Skeletal muscle satellite cell (primary cell): ENCODE measurements around the gene PDIK1L. TPM values are rescaled to one million over a fixed set of nuclear protein-coding genes. Genes with fewer than 3 reads are reported as not detected.

Experiments
- H3K27me3 ChIP-seq: 2 replicates; pipeline ENCODE4 v1.7.0; 2013; ENCODE audit warnings: low read length; ENCODE audit not compliant: control insufficient read depth, insufficient read depth
- H3K36me3 ChIP-seq: 2 replicates; pipeline ENCODE4 v1.7.0; 2013; ENCODE audit warnings: mild to moderate bottlenecking, control low read depth, low read length; ENCODE audit not compliant: insufficient read depth
- H3K4me1 ChIP-seq: 2 replicates; pipeline ENCODE4 v1.7.0; 2013; ENCODE audit warnings: low read length; ENCODE audit not compliant: control insufficient read depth, insufficient read depth
- H3K4me2 ChIP-seq: 2 replicates; pipeline ENCODE4 v1.7.0; 2013; ENCODE audit warnings: mild to moderate bottlenecking, low read length
- H3K4me3 ChIP-seq: 2 replicates; pipeline ENCODE4 v1.7.0; 2013; ENCODE audit warnings: low read length
- H3K9ac ChIP-seq: 2 replicates; pipeline ENCODE4 v1.7.0; 2013; ENCODE audit warnings: mild to moderate bottlenecking, low read depth, low read length, moderate library complexity
- H3K9me3 ChIP-seq: replicated peaks from 2 replicates; pipeline ENCODE4 v1.7.0; 2013; ENCODE audit warnings: mild to moderate bottlenecking, control low read depth, low read length
- total RNA-seq: library from RNA; depleted of rRNA; stranded (reverse); fragments of >200 nt; gene quantifications from 2 replicates; pipeline ENCODE4 v1.2.3, GENCODE V29; 2012; rRNA removed

PDIK1L gene
- 3.1 and 3.5 TPM in 2 replicates for total RNA-seq

DNA sequence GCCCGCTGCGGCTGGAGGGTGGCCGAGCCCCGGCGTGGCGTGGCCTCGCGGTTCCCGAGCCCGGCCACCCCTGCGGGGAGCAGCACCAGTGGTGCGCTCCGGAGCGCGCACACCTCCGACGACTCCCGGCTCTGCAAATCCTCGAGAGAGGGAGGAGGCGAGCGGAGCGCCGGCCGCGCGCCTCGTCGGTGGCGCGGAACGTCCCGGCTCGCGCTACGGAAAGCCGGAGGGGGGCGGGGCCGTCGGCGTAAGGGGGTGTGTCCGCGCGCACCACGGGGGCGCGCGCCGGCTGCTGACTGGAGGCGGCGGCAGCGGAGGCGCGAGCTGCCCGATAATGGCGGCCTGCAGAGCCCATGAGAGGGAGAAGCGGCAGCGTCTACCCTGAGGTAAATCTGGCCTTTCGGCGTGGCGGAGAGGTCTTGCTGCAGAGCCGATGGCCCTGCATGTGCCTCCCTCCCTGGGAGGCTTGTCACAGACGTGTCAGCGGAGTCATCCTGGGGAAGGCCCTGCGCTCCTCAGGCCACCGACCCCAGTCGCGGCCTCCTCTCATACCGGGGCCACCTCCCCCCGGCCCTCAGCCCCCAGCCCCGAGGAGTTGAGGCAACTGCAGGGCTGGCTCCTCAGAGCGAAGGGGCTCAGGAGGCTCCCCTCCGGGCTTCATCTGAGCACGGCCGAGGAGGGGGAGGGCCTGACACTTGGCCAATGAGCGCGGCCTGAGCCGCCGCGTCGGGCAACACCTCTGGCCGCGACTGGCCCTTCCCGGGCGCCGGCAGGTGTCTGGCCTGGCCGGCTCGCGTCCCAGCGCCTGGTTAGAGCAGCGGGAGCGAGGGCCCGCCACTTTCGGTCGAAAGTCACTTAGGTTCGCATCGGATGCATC is at the start of gene PDIK1L:
PDIK1L (plus strand) TSS at position 295 of the 877 bp plus-strand sequence. CDS start 2,485 bp downstream, outside the sequence.
- no peaks in the 10 kb centered on the region for H3K36me3 ChIP-seq
- no peaks in the 10 kb centered on the region for H3K9me3 ChIP-seq
- H3K27me3 ChIP-seq: no peaks in the 10 kb centered on the region
- H3K4me3 ChIP-seq: peak within 1 kb of the TSS; percentile 100
- peak within 1 kb of the TSS; percentile 92 for H3K9ac ChIP-seq
- peak within 1 kb of the TSS; percentile 98 for H3K4me2 ChIP-seq
- H3K4me1 ChIP-seq: peaks cover 12% of the 10 kb centered on the region

DNA sequence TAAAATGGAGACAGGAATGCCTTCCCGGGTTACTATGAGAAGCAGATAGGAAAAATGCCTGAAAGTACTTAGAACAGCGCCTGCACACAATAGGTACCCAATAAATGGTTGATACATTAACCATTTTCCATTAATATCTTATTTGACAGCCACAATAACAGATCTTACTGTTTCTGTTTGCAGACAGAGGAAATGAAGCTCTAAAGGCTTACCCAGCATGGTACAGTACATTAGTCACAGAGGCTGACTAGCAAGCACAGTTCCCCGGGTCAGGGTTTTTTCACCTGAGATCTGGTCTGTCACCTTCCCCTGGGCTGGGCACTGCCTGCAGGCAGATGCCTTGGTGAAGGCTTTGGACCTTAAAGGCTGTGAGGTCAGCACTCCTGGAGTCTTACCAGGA is 47.1 kb upstream of the PDIK1L start:
- Histone ChIP-seq H3K9ac (no peak overlapping the region), H3K4me1 (no peaks in the 10 kb centered on the region), H3K36me3 (no peaks in the 10 kb centered on the region), H3K4me3 (no peak overlapping the region), H3K9me3 (no peaks in the 10 kb centered on the region), H3K27me3 (peaks cover 77% of the 10 kb centered on the region), H3K4me2 (no peak overlapping the region)

DNA sequence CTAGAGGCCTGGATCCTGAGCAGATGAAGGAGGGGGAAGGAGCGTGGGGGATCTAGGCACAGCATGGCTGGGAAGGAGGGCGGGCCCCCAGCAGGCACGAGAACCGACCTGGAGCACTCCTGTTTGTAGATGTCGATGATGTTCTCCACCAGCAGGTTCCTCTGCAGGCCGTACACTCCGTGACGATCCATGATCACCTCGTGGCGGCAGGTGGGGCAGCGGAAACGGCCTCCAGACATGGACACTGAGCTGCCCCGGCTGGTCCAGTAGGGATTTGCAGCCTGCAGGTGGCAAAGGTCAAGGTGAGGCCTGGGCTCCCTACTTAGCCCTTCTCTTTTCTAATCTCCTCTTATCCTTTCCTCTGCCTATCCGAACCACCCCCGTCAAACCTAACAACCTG is 45.5 kb upstream of the PDIK1L start:
- Histone ChIP-seq H3K4me1 (no peaks in the 10 kb centered on the region), H3K4me3 (no peak overlapping the region), H3K9me3 (no peaks in the 10 kb centered on the region), H3K4me2 (no peak overlapping the region), H3K36me3 (no peaks in the 10 kb centered on the region), H3K9ac (no peak overlapping the region), H3K27me3 (peaks cover 77% of the 10 kb centered on the region)

DNA sequence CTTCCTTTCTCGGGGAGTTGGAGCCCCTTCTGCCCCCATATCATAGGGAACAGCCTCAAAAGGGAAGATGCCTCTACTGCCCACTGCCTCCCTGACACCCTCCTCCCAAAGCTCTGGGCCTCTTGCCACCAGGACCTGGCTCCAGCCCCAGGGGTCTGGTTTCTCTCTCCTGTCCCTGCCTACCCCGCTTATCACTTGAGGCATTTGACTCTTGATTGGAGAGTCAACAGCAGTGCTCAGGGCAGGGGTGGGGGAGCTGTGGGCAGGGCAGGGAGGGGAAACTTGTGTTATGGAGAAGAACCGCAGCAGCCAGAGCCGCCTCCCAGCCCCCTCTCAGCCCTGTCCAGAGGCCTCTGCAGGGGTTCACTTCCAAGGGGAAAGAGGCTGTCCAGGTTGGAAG is 44.8 kb upstream of the PDIK1L start:
- Histone ChIP-seq H3K9ac (no peak overlapping the region), H3K4me2 (no peak overlapping the region), H3K36me3 (no peaks in the 10 kb centered on the region), H3K27me3 (peaks cover 74% of the 10 kb centered on the region), H3K9me3 (no peaks in the 10 kb centered on the region), H3K4me1 (no peaks in the 10 kb centered on the region), H3K4me3 (no peak overlapping the region)

DNA sequence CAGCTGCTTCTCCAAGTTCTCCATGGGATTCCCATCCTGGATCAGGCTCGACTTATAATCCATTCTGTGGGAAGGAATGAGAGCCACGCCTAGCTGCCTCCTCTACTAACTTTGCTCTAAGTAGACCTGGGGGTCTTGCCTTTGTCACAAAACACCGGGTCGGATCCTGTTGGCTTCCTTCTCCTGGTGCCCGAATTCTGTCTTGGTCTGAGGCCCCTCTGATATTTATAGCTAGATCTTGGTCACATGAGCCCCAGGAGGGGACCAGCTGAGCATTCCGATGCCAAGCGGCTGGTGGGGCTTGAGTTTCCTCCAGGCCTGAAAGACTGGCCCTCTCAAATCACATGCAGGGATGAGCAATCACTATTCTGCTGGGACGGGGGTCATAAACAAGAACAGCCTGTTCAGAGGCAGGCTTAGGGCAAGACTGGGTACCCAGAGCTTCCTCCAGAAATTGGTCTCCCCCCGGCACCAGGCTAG is 44.2 kb upstream of the PDIK1L start, which contains the start of gene TRIM63:
TRIM63 (minus strand) TSS at position 199 of the 480 bp plus-strand sequence; CDS start at position 63, 136 bp downstream.
- Histone ChIP-seq H3K9ac (no peak within 1 kb of the TSS), H3K4me1 (no peaks in the 10 kb centered on the region), H3K4me3 (no peak within 1 kb of the TSS), H3K4me2 (no peak within 1 kb of the TSS), H3K9me3 (no peaks in the 10 kb centered on the region), H3K27me3 (peaks cover 78% of the 10 kb centered on the region), H3K36me3 (no peaks in the 10 kb centered on the region)

DNA sequence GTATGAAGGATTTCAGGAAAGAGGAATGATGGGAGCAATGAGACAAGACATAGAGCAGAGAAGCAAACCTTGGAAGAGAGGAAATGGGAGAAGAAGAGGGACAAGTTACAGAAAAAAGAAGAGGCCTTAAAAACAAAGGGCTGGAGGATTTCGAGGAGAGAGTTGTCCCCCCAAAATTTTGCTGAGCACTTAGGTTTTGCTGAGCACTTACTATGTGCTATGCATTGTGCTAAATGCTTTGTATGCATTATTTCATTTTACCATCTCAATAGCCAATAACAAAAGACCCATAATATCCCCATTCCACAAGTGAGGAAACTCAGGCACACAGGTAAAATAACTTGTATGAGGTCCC is 41.7 kb upstream of the PDIK1L start:
- Histone ChIP-seq H3K36me3 (no peaks in the 10 kb centered on the region), H3K9ac (no peak overlapping the region), H3K4me3 (no peak overlapping the region), H3K9me3 (no peaks in the 10 kb centered on the region), H3K4me2 (no peak overlapping the region), H3K4me1 (no peaks in the 10 kb centered on the region), H3K27me3 (peaks cover 85% of the 10 kb centered on the region)

DNA sequence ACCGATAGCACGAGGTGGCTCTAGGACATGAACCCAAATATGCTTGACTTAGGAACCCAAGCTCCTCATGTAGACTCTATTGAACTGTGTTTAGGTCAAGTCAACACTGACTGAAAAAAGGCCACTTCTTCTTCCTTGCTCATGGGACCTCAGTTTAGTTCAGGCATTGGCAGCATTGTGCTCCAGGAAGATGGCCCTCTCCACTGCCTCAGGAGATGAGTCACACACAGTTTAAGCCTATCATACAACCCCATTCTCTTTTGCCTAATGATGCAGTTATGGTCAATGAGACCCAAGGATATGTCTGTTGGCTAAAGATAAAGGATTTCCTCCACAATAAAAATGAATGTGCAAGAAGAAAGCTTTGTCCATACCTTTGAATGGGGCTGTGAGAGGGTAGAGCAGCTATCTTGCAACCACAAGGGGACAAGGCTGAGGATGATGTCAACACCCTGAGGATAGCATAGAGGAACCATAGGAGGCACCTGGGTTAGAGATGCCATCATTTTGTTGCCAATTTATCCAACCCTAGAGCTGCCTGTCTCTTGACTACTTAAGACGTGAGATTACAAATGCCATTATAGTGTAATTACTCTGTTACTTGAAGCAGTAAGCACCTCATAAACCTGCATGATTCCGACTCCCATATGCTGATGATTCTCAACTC is 41.2 kb upstream of the PDIK1L start:
- peaks cover 86% of the 10 kb centered on the region for H3K27me3 ChIP-seq

DNA sequence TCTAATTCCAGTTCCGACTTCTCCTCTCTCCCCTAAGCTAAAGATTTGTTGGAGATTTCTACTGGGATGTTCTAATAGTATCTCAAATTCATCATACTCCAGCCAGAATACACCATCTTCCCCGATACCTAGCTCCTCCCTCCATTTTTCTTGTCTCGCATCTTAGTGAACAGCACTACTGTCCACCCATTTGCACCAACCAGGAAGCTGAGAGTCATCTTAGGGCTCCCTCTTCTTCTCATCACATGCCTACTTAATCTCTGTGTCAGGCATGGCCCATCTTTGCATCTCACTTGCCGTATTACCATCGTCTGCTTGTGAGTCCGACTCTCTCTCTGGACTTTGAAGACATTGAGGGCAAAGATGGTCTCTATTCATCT is 40.7 kb upstream of the PDIK1L start:
- peaks cover 85% of the 10 kb centered on the region for H3K27me3 ChIP-seq
- H3K36me3 ChIP-seq: no peaks in the 10 kb centered on the region
- H3K4me3 ChIP-seq: no peak overlapping the region

More for the DNA sequence above, 41.2 kb upstream of the PDIK1L start:
- Histone ChIP-seq H3K9ac (no peak overlapping the region), H3K4me2 (no peak overlapping the region), H3K4me3 (no peak overlapping the region), H3K9me3 (no peaks in the 10 kb centered on the region), H3K4me1 (no peaks in the 10 kb centered on the region), H3K36me3 (no peaks in the 10 kb centered on the region)

DNA sequence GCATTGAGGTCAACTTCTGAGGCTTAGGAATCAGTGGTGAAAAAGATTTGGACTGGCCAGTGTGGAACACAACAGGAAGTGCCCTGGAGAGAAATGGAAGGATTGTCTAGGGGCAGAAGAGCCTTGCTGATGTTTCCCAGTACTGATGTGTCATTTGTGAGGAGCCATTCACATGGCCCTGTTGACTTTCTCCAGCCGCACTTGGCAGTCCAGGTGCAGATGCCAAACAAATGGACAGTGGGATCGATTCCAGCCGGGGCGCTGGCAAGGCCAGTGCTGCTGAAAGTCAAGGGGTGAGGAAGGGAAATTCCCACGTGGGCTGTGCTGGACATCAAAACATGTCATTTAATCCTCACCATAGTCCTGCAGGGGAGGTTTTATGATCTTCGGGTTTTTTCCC is 39.3 kb upstream of the PDIK1L start:
- H3K4me2 ChIP-seq: no peak overlapping the region
- peaks cover 80% of the 10 kb centered on the region for H3K27me3 ChIP-seq
- no peak overlapping the region for H3K9ac ChIP-seq
- H3K4me3 ChIP-seq: no peak overlapping the region
- H3K36me3 ChIP-seq: no peaks in the 10 kb centered on the region
- no peaks in the 10 kb centered on the region for H3K9me3 ChIP-seq
- no peaks in the 10 kb centered on the region for H3K4me1 ChIP-seq

More for the DNA sequence above, 40.7 kb upstream of the PDIK1L start:
- Histone ChIP-seq H3K9ac (no peak overlapping the region), H3K9me3 (no peaks in the 10 kb centered on the region), H3K4me1 (no peaks in the 10 kb centered on the region), H3K4me2 (no peak overlapping the region)

DNA sequence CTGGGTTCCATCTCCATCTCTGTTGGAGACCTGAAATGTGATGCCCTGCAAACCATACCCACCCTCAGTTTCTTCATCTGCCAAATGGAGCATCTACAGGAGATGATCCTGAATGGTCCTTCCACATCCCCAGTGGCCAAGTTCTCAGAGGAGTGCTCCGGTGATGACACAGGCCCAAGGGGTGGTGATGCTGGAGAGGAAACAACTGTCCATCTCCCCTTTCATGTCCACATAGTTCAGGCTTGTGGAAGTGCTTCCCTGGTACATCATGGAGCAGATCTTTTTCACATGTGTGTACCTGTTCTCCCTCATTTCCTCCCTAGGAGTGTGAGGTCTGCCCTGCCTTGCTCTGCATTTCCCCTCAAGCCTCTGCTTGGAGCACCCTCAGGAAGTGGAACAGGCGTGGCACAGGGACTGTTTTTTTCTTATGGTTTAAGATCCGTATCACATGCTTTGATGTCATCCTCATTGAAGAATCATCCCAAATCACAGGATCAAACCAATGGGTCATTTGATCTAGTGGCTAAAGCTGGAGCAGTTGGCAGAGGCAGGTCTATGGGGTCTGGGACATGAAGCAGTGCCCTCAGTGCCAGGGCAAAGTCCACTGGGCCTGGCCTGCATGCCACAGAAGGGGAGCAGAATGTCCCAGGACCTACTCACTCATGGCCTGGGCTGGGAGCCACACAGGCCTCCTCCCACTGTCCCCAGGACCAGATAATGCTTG is 36.0 kb upstream of the PDIK1L start:
- H3K9ac ChIP-seq: no peak overlapping the region
- H3K4me2 ChIP-seq: no peak overlapping the region
- no peaks in the 10 kb centered on the region for H3K4me1 ChIP-seq
- H3K9me3 ChIP-seq: no peaks in the 10 kb centered on the region
- peaks cover 70% of the 10 kb centered on the region for H3K27me3 ChIP-seq
- H3K4me3 ChIP-seq: no peak overlapping the region
- no peaks in the 10 kb centered on the region for H3K36me3 ChIP-seq

DNA sequence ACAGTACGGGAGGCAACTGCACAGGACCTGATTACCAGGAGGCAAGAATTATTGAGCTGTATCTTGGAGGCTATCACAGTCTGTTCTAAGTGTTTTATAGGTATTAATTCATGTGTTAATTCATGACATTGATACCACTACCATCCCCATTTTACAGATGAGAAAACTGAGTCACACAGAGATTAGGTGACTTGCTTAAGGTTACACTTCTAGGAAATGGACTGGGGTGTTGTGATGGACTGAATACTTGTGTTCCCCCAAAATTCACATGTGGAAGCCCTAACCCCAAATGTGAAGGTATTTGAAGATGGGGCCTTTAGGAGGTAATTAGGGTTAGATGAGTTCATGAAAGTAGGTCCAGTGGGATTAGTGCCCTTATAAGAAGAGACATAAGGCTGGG is 34.1 kb upstream of the PDIK1L start:
- no peaks in the 10 kb centered on the region for H3K4me1 ChIP-seq
- H3K36me3 ChIP-seq: no peaks in the 10 kb centered on the region
- no peak overlapping the region for H3K4me2 ChIP-seq
- no peaks in the 10 kb centered on the region for H3K9me3 ChIP-seq
- H3K4me3 ChIP-seq: no peak overlapping the region
- H3K27me3 ChIP-seq: peaks cover 57% of the 10 kb centered on the region
- H3K9ac ChIP-seq: no peak overlapping the region
